Raji (cell line): Measurements from ENCODE around the gene KRTAP12-4.
"Not testable (repeated sequence)": the region's sequence is repeated elsewhere in the genome, so short reads cannot be mapped to it uniquely, and the experiment has no call there.

ENCODE experiments used
- POLR2A ChIP-seq: IDR thresholded peaks from 2 replicates; pipeline ENCODE4 v1.6.1; 2011; ENCODE audit warnings: low read depth, low read length, control low read depth; ENCODE audit not compliant: insufficient read depth

Gene KRTAP12-4

GRCh38 chr21:44649521-44650100, 4.8 kb downstream of the KRTAP12-4 start:
- no peak for TF ChIP-seq POLR2A

- TF ChIP-seq POLR2A: no peak
These were observed 5.7 kb downstream of the KRTAP12-4 start for GRCh38 chr21:44648557-44649311.

GRCh38 chr21:44647222-44647552, 7.3 kb downstream of the KRTAP12-4 start:
- no peak for TF ChIP-seq POLR2A

- TF ChIP-seq POLR2A: not testable (repeated sequence)
These were observed 7.9 kb downstream of the KRTAP12-4 start, which contains the start of gene KRTAP10-11 for GRCh38 chr21:44646366-44647221. KRTAP10-11 (plus strand) TSS chr21:44646414; CDS start chr21:44646459, 45 bp downstream.

- TF ChIP-seq POLR2A: no peak
These were observed 9.6 kb downstream of the KRTAP12-4 start for GRCh38 chr21:44644878-44645277.

- no peak for TF ChIP-seq POLR2A
These were observed 10.6 kb downstream of the KRTAP12-4 start for GRCh38 chr21:44643741-44644310.

- TF ChIP-seq POLR2A: no peak
These were observed 13.7 kb downstream of the KRTAP12-4 start for GRCh38 chr21:44640761-44641160.

- no peak for TF ChIP-seq POLR2A
These were observed 15.2 kb downstream of the KRTAP12-4 start for GRCh38 chr21:44639331-44639655.

GRCh38 chr21:44637018-44637850, 17.2 kb downstream of the KRTAP12-4 start, which contains the start of gene KRTAP10-10:
KRTAP10-10 (plus strand) TSS chr21:44637356; CDS start chr21:44637418, 62 bp downstream.
- no peak for TF ChIP-seq POLR2A

- no peak for TF ChIP-seq POLR2A
These were observed 18.0 kb downstream of the KRTAP12-4 start for GRCh38 chr21:44636209-44637017.

GRCh38 chr21:44632067-44632466, 22.4 kb downstream of the KRTAP12-4 start:
- no peak for TF ChIP-seq POLR2A

- no peak for TF ChIP-seq POLR2A
These were observed 24.0 kb downstream of the KRTAP12-4 start for GRCh38 chr21:44630440-44630839.

GRCh38 chr21:44628707-44629391, 25.6 kb downstream of the KRTAP12-4 start:
- no peak for TF ChIP-seq POLR2A

- TF ChIP-seq POLR2A: no peak
These were observed 27.8 kb downstream of the KRTAP12-4 start, which contains the start of gene KRTAP10-9 for GRCh38 chr21:44626673-44627143. KRTAP10-9 (plus strand) TSS chr21:44627093; CDS start chr21:44627172, 79 bp downstream.
